ENCODE data around the gene PDCD1.
"Not testable (repeated sequence)": the region's sequence is repeated elsewhere in the genome, so short reads cannot be mapped to it uniquely, and the experiment has no call there.

PDCD1 gene

DNA sequence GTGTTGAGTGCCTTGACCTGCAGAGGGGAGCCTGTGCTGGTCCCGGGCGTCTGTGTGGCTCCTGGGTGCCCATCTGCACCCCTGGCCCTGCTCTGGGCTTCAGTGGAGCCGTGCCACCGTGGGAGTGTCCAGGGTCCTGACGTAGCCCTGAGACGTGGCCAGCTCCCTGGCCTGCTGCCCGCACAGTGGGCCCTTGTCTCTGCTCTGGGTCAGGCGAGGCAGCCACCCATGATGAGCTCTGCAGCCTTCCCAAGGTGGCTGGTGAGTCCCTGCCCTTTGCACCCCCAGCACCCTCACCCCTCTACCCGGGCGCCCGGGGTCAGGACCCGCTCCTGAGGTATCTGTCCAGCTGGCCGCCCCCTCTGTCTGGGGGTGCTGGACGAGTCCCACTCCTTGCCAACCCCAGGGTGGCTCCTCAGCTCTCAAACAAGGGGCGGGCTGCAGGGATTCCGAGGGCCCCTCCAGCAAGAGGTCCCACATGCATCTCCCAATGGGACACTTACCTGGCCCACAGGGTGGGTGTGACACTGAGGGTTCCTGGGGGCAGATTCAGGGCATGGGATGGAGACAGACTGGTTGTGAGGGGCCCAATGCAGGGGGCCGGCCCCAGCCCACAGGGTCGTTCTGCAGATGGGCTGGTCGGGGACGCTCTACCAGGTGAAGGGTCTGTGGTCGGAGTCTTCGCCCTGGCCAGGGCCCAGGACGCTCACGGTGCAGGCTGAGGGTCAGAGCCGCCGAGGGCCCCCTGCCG, 47.3 kb downstream of the PDCD1 start:
- no peak for DNase-seq

GRCh38 chr2:241810307-241811200, 48.1 kb downstream of the PDCD1 start:
- no peak for DNase-seq

DNA sequence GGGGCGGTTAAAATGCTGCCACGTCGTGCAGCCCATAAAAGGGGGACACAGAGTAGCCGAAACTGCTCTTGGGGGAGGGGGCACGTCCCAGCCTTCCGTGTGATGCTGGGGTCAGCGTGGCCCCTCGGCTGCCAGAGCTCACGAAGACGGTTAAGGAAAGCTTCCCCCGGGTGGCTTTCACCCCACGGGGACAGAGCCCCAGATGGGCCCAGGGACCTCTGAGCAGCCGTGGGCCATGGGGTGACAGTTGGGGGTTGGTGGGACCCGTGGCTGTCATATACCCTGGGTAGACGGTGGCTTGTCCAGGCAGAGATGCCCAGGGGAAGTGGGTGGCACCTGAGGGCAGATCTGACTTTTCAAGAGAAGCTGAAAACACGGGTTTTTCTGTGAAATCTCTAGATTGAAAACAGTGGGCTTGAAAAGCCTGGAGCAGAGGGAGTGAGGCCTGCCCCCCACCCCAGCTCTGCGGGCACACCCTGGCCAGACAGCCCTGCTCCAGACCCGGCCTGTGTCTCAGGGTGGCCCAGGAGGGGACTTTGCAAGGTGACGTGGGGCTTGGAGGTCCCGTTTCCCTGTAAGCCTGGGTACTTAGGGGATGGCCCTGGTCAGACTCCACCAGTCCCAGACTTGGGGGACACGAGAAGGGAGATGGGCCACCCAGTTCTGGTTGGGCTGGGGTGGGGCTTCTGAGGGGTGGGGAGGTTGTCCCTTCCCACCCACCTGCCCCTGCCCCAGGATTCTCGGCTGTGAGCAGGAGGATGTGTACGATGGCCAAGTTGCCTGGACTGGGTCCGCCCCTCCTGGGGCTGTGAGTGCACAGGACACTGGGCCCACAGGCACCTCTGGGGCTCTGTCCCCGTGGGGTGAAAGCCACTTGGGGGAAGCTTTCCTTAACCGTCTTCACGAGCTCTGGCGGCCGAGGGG, 49.0 kb downstream of the PDCD1 start:
- no peak for DNase-seq

GRCh38 chr2:241808721-241809382, 49.8 kb downstream of the PDCD1 start, which contains the start of gene NEU4:
NEU4 (plus strand) TSS chr2:241809193; CDS start chr2:241814485, 5,292 bp downstream.
- DNase-seq: no peak

- DNase-seq: no peak
Measured at GRCh38 chr2:241808051-241808720, 50.5 kb downstream of the PDCD1 start.

GRCh38 chr2:241806217-241806616, 52.5 kb downstream of the PDCD1 start:
- DNase-seq: not testable (repeated sequence)

- peak; percentile 52 for DNase-seq
Measured at GRCh38 chr2:241804326-241805229, 54.1 kb downstream of the PDCD1 start.

GRCh38 chr2:241803387-241804325, 55.0 kb downstream of the PDCD1 start:
- peak; percentile 34 for DNase-seq

- DNase-seq: no peak
Measured at GRCh38 chr2:241802421-241803318, 56.0 kb downstream of the PDCD1 start.

DNA sequence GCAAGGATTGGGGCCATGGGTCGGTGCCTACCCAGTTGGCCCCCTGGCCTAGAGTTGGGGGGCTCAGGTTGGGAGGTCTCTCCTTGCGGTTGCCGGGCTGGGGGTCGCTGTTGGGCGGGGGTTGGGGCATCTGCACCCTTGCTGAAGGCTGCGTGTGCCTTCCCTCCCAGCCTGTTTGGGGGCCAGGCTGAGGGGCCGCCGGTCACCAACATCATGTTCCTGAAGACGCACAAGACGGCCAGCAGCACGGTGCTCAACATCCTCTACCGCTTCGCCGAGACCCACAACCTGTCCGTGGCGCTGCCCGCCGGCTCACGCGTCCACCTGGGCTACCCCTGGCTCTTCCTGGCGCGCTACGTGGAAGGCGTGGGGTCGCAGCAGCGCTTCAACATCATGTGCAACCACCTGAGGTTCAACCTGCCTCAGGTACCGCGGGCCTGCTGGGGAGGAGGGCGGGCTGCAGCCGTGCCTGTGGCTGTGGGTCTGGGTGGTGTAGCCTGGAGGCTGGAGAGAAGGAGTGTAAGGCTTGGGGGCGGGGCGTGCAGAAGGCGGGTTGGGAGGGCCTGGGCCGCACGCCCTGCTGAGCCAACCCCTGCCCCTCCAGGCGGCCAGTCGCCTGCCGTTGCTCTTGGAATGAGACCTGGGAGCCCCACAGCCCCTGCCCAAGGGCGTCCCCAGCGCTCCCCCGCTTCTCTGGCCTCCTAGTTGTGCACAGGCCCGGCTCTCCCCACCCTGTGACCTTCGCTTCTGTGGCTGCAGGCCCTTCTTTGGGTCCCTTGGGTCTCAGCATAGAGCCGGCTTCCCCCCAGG, 56.9 kb downstream of the PDCD1 start:
- no peak for DNase-seq

- not testable (repeated sequence) for DNase-seq
Measured at GRCh38 chr2:241800198-241800903, 58.3 kb downstream of the PDCD1 start.

Measured in MV-4-11 (cell line).